HG02981 (cell line): ENCODE data around the gene RABEP2.
"Not testable (repeated sequence)": the region's sequence is repeated elsewhere in the genome, so short reads cannot be mapped to it uniquely, and the experiment has no call there.

ENCODE experiments used
- ATAC-seq: cut with Tn5 transposase; IDR thresholded peaks from one replicate; pipeline ENCODE4 v1.9.1; 2021; ENCODE audit warnings: mild to moderate bottlenecking, moderate library complexity; ENCODE audit not compliant: unreplicated experiment

Gene RABEP2

GRCh38 chr16:28904828-28905227 is 20.2 kb downstream of the RABEP2 start:
- ATAC-seq: no peak

GRCh38 chr16:28904363-28904762 is 20.7 kb downstream of the RABEP2 start:
- no peak for ATAC-seq

GRCh38 chr16:28903344-28904042 is 21.5 kb downstream of the RABEP2 start:
- ATAC-seq: no peak

- no peak for ATAC-seq
Observed at GRCh38 chr16:28902909-28903308, 22.1 kb downstream of the RABEP2 start.

- no peak for ATAC-seq
Observed at GRCh38 chr16:28901862-28902261, 23.2 kb downstream of the RABEP2 start.

- ATAC-seq: no peak
Observed at GRCh38 chr16:28900601-28901000, 24.4 kb downstream of the RABEP2 start.

- ATAC-seq: no peak
Observed at GRCh38 chr16:28899882-28900590, 25.0 kb downstream of the RABEP2 start.

GRCh38 chr16:28898942-28899341 is 26.1 kb downstream of the RABEP2 start:
- ATAC-seq: no peak

GRCh38 chr16:28898266-28898665 is 26.8 kb downstream of the RABEP2 start:
- no peak for ATAC-seq

- no peak for ATAC-seq
Observed at GRCh38 chr16:28897826-28898225, 27.2 kb downstream of the RABEP2 start.

- no peak for ATAC-seq
Observed at GRCh38 chr16:28895609-28896008, 29.4 kb downstream of the RABEP2 start.

GRCh38 chr16:28893291-28893690 is 31.7 kb downstream of the RABEP2 start:
- no peak for ATAC-seq

GRCh38 chr16:28891964-28892890 is 32.8 kb downstream of the RABEP2 start:
- ATAC-seq: no peak

- ATAC-seq: not testable (repeated sequence)
Observed at GRCh38 chr16:28890355-28890754, 34.7 kb downstream of the RABEP2 start.

- ATAC-seq: no peak
Observed at GRCh38 chr16:28886945-28887344, 38.1 kb downstream of the RABEP2 start.

- ATAC-seq: no peak
Observed at GRCh38 chr16:28884045-28884444, 41.0 kb downstream of the RABEP2 start.

- ATAC-seq: no peak
Observed at GRCh38 chr16:28883221-28883996, 41.6 kb downstream of the RABEP2 start.

- ATAC-seq: no peak
Observed at GRCh38 chr16:28882551-28883160, 42.4 kb downstream of the RABEP2 start.

- ATAC-seq: not testable (repeated sequence)
Observed at GRCh38 chr16:28881565-28881964, 43.5 kb downstream of the RABEP2 start.

GRCh38 chr16:28880955-28881354 is 44.1 kb downstream of the RABEP2 start:
- no peak for ATAC-seq
